ENCODE data around the gene P2RY12.
"Not testable (repeated sequence)": the region's sequence is repeated elsewhere in the genome, so short reads cannot be mapped to it uniquely, and the experiment has no call there.

The P2RY12 gene

DNA sequence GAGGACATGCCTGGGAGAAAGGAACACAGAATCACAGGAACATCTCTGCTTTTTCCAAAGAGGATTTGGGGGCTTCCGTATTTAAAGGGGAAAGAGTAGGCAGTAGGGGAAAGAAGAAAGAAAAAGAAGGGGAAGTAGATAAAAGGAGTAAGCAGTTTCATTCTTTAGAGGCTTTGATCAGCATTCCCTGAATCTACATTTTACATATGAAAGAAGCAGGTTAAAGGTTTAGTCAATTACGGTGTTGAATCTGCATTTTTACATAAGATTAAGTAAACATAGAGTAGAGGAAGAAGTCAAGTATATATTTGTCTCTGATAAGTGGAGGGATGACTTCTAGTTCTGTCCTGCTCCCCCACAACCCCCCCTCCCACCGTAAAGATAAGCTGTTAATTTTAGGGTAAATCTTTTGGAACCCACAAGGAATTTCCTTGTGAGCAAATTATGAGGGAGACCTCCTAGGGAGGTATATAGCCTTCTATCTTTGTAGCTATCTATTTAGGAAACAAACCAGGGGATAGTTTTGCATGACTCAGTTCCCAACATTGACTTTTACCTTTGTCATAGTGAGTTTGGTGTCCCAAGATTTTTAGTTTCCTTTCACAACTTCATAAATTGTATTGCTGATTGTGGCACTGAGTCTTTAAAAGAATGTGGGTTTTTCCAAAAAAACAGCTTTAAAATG lies 8.7 kb upstream of the P2RY12 start:
- DNase-seq: no peak

DNA sequence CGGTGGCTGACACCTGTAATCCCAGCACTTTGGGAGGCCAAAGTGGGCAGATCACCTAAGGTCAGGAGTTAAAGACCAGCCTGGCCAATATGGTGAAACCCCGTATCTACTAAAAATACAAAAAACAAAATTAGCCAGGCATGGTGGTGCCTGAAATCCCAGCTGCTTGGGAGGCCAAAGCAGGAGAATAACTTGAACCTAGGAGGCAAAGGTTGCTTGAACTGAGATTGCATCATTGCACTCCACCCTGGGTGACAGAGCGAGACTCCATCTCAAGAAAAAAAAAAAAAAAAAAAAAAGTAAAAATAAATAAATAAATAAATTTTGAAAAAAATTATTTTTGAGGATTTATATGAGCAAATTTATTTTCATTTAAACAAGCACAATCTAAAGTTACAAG lies 7.6 kb upstream of the P2RY12 start:
- not testable (repeated sequence) for DNase-seq

DNA sequence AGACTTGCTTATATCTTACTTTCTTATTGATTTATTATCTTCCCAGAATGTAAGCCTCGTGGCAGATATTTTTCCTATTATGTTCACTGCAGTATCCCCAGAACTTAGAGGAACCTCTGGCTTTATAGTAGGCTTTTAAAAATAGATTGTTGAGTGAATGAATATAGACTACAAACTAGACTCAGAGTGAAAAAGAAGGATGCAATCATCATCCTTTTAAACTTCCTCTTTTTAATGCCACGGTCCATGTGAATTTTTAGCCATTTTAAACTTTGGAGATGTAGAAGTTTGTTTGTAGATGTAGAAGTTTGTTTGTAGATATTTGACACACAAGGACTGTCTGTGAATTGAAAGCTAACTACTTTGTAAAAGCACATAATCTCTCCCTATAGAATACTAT lies 7.2 kb upstream of the P2RY12 start:
- no peak for DNase-seq

DNA sequence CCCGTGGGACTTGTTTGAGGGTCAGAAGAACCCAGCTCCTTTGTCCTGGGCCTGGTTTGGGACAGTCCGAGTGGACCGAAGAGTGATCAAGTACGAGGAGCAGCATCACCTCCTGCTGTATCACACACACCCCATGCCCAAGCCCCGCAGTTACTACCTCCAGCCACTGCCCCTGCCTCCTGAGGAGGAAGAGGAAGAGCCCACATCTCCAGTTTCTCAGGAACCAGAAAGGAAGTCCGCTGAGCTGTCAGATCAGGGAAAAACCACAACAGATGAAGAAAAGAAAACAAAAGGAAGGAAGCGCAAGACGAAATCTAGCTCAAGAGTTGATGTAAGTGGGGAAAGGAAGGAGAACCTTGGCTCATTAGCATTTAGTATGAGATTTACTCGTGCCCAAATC lies 3.3 kb upstream of the P2RY12 start:
- peak in 1 of 14 donors; percentile 23 for DNase-seq

DNA sequence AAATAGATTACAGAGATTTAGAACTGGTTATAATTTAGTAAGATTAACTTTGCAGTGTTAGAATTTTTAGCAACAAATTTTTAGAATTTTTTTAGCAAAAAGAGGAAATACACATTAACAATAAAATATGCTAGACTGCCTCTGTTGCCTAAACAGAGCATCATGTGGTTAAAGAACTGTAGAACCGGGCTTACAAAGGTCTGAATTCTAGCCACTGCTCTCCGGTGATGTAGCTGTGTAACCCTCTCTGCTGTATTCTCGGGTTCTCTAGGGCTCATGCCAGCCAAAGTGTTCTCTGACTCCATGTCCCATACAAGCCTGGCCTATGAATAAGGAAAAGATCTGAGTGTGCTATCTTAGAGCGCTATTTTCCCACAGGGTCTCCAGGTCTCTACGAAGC lies 2.9 kb upstream of the P2RY12 start:
- DNase-seq: no peak

DNA sequence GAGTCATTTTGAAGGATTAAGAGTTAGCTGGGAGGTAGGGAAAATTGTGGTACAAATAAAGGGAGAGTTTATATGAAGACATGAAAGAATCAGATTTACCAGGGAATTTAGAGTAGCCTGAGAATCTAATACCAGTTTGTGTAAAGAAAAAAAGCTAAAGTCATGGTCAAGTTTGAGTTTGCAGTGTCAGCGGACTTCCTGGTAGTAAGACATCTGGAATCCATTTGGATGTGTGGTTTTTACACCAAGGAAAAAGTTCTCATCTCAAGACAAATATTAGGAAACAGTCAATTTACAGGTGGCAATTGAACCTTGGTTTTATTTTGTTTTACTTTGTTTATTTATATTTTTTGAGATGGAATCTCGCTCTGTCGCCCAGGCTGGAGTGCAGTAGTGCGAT lies 1.5 kb upstream of the P2RY12 start:
- DNase-seq: no peak

DNA sequence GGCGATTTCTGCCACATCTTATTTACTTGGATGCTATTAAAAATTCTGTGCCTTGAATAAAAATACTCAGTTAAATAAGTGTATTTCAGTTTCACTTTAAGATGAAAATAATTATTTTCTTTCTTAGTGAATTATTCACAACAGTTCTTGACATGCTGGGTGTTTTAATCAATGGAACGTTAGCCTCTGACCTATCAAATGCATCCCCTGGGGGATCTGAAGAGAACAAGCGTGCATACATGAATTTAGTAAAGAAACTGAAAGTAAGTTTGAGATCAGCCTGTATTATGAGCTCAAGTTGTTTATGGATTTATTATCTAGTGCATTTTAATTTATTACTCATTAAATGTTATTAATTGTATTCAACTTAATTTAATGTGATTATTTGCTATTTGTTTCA lies 597 bp downstream of the P2RY12 start:
- no peak for DNase-seq

DNA sequence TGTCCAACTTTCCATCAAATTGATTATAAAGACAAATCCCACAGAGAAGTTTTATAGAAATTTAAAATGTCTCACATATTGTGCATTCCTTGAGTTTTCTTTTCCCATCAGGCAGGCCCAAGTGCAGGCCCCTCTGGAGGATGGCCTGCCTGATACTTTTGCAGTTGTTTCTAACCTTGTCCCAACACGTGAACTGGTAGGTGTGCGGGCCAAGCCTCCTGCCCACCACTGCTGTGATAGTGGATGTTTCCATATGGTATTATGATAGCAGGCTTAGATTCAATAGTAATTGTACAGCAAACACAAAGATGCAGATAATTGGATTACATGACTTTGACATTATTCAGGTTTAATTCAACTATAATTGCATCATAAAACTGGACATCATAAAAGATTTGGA lies 1.4 kb downstream of the P2RY12 start:
- no peak for DNase-seq

DNA sequence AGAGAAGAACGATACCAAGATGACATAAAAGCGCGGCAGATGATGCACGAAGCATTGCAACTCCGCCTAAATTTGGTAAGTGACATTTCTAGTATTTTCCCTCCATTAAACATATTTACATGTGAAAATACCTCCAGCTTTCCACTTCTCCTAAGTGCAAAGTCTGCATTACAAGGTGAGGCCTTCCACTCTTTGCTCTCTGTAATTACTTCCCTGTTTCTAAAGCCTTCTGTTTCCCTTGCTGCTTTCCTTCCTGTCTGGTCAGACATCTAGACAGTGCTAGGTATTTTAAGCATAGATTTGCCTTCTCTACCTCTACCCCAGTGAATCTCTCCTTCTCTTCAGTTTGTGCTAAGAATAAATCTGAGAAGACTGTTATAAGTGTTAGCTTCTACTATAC lies 1.9 kb downstream of the P2RY12 start:
- no peak for DNase-seq

DNA sequence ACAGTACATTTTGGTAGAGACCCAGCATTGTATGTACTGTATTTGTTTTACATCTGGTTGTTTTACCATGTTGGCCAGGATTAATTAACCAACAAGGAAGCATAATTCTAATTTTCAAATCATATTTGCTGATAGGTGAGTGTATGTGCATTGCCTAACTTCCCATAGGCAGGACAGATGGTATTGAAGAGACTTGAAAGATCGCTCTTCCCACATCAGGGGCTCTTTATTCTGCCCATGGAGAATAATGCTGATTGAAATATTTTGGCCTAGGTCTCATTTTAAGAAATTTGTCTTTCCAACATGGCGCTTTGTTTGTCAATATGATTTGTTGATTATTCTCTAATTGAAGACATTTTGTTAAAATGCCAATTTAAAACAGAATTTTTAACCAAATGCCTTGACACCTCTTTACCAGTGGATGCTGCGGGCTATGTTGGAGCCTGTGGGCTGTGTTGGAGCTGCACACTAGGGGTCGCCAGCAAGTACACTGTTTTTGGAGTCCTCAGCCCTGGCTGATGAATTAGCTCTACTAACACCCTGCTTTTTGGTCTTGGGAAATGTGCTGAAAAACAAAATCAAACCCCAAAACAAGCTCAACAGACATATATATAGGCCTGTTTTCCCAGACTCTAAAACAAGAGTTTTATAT lies 5.3 kb downstream of the P2RY12 start:
- DNase-seq: peak in 2 of 14 donors; percentile 11 to 30

DNA sequence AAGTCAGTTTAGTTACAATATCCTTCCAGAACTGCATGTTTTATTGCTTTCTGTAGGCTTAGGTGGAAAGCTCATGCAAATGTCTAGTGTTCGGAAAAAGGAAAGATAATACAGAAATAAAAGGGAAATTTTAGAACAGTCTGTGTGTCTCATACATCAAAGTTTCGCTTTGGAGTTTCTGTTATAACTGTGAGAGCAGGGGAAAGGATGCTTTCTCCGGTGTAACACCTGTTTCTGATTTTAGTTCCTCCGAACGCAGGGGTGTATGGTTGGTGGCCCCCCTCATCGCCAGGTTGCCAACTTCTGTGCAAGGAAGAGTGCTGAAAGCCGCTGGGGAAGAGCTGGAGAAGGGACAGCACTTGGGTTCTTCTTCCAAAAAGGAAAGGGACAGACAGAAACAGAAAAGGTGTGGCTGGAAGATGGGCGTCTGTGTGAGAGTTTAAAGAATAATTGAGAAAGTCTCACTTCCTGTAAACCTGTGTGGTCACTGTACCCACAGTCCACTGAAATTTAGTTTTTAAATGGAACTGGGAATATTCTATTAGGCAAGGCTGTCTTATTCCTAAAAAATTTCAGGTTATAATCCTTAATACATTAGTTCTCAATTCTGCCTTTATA lies 6.7 kb downstream of the P2RY12 start:
- DNase-seq: no peak

DNA sequence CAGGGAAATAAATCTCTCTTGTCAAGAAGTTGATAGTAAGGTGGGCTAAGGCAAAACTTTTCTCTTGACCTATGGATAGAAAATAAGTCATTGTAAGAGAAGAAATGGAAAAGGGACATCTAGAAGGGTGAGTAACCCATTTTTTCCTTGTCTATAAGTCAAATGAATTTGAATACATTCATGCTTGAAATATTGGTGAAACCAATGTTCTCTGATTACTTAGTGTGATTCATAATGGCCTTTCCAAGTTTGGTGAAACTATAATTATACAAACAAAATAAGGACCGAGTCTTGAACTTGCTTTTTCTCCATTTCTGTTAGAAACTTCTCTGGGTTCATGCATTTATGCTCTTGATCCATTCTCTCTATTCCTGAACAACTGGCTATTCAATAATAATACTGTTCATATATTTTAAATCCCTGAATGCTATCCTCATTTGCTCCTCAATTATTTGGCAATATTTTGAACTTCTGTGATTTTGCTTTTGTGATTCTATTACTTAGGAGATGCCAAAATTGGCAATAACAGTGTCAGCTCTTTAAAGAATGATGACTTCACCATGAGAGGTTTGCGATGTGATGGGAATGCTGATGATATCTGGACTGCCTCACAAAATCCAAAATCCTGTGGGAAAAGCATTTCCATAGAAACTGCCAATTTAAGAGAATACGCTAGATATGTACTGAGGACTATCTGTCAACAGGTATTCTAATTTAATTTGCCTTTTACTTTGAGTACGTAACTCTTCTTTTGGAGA lies 12.3 kb downstream of the P2RY12 start:
- DNase-seq: no peak

DNA sequence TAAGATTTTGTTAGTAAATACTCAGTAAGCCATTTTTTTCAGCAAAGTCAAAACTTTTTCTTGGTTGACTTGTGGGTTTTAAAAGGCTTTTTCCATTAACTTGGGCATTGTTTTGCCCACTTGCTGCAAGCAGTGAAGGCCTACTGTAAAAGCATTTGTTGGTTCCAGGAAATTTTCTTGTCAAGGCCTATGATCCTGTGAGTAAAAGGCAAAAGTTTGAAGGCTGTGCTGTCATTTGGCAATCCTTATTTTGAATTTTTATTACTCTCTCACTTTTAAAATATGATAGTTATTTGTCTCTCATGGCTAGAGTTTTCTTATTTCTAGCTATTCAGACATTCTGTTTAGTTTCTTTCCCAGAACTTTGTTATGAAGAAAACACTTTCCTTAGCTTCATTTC lies 13.0 kb downstream of the P2RY12 start:
- DNase-seq: no peak

DNA sequence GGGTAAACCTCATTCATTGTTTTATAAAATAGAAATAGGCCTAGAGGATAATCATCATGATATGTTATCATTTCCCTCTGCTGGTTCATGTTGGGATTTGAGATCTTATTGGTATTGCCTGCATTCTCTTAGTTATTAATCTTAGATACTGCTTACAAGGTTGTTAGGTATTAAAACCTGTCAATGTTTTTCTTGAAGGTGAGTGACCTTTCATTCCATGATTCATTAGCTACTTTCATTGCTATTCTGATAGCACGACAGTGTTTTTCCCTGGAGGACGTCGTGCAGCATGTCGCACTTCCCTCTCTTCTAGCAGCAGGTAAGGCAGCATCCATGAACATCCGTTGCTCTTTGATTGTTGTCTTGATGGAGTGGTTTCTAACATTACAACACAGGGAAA lies 17.1 kb downstream of the P2RY12 start:
- DNase-seq: no peak

DNA sequence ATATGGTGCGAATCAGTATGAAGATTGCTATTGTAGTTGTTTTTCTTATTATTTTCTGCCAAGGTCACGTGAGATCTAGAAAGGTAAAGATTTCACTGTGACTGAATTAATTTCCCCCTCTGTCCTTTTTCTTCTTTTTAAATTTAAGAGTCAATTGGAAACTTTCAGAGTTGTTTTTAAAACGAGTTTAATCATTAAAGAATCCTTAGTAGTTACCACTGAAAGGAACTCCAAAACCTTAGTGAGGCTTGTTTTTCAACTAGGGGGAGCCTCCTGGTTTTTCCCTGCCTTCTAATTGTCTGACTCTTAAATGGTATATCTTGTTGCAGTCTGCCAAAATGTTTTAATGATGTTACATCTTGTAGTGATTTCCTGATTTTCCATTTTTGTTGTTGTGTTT lies 17.6 kb downstream of the P2RY12 start:
- DNase-seq: no peak

DNA sequence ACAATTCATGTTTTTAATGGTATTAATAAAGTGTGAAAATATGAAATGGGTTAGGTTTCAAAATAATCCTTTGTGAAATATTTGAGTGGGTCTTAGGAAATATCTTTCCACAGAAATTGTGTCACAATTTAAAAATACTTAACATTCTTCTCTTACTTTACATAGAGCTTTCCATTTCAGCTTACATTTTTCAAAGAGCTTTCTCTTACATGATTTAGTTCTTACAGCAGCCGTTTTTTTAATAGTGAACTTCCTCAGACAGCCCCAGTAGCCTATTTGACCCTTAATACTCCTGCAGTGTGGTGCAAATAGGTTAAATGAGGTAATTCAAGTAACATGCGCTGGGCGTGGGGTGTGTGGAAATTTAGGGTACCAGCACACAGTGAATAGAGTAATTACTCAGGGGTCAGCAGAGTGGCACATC lies 21.8 kb downstream of the P2RY12 start:
- no peak for DNase-seq

DNA sequence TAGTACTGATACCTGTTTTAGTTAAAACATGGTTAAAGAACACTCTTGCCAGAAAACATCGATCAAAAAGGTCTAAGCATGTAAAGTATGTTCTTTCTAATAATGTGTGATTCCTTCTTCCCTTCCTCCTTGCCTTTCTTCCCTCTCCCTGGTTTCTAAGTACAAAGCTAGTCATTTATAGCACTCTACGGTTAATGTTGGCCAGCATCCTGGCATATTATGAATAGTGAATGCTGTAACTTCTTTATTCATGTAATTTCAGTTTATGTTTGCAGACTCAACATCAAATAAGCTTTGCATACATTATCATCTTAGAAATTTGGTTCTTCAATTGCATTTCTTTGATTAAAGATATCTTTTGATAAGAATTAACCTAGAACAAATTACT lies 27.1 kb downstream of the P2RY12 start:
- DNase-seq: no peak

DNA sequence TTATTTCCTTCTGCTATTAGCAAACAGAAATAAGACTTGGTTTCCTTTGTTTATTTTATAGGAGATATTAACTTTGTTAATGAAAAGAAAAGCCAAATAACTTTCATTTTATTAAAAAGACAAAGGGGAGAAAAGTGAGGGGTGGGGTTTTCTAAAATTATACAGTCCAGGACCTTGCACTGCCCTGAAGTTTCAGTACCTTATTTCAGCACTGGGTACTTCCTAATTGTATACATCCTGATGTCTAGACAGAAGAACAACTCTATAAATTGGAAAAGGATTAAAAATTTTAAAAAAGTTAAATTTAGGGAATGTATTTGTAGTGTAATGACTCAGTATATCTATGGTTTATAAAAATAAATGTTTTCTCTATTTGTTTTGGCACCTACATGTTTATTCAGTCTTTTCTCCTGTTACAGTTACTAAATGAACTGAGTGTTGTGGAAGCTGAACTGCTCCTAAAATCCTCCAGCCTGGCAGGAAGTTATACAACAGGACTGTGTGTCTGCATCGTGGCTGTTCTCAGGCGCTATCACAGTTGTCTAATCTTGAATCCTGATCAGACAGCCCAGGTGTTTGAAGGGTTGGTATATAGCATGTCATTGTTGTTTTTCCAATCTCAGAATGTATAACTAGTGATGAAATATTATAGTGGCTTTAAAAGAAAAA lies 27.6 kb downstream of the P2RY12 start:
- DNase-seq: no peak

DNA sequence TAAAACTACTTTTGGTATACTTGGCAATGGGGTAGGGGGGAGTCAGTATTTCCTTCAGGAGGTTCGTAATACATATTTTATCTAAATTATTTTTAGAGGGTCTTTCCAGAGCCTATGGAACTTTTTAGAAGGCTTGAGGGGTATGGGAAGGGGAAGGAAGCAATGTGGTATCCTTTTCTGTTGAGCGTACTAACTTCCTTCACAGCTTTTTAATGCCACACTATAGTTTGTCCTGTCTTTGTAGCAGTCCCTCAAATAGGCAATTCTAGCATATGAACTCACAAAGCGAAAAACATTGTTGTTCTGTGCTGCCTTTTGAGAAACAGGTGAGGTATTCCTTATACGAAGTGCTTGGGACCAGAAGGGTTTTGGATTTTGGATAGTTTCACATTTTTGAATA lies 32.9 kb downstream of the P2RY12 start:
- DNase-seq: no peak

DNA sequence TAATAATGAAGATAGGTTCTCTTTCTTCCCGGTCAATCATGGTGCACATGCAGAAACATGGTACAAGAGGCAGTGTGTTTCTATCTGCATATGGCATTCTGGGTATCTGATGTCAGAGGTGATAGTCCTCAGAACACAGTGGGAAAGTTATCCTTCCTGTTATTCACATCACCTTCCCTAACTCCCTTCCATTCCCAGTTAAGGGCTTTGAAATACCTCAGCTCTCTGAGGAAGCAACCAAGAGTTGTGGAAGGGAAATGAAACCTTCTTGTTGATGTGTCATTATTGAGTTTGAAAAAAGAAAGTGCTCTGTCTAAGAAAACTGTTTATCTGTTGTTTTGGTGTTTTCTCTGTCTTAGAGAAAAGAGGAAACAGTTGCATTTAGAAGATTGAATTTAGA lies 33.3 kb downstream of the P2RY12 start:
- no peak for DNase-seq

DNA sequence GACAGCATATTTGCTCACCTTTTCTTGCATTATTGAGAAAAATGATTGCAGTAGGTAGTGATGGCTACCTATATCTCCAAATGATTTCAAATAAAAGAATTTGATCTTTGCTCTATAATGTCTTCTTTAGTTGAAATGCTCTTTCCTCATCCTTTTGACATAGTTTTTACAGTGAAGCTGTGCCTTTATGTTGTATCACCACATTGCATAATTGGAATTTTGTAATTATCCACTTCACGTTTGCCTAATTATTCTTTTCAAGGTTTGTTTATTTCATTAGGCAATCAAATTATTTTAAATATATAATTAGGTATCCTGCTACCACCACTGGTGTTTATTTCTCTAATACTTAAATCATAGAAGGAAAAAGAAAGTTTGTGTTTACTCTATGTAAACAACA lies 33.9 kb downstream of the P2RY12 start:
- DNase-seq: no peak

DNA sequence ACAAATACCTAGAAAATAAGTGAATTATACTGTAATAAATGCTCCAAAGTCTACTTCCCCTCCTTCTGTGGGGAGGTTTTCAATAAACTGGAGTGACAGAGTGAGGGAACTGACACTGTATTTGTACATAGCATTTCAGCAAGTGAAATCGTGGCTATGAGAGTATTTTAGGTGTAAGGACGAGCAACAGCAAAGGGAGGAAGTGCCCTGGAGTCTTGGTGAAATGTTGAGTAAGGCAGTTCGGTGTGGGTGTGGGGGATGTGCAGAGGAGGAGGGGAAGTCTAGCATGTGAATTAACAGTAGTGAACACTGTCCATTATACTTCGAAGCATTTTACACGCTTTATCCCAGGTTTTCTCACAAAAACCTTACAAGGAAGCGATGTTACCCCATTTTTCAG lies 37.1 kb downstream of the P2RY12 start:
- DNase-seq: peak in 7 of 14 donors; percentile 12 to 65 (median 35)

DNA sequence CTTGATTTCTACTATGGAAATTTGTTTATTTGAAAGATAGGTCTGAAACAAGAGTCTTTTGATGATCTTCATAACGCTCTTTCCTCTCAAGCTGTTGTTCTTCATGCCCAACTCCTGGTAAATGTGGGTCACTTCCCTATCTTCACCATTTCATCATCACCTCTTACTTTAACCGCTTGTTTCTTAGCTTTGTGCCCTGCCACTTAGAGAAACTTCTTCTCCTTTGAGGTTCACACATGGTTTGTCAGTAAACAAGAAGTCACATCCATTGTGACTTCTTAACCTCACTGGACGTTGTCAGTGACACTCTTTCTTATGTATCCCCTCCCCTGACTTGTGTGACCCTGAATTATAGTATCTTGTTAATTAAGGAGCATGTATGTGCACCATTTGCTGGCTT lies 38.3 kb downstream of the P2RY12 start:
- no peak for DNase-seq

Measured in C1 segment of cervical spinal cord (tissue), 14 donors.